ENCODE results near the gene MMRN1.

- TF ChIP-seq POLR2AphosphoS5 (IDR thresholded peaks at IDR 0.05; ENCODE audit: low read depth, low read length) (no peak), CTCF (IDR thresholded peaks at IDR 0.05) (no peak), REST (IDR thresholded peaks at IDR 0.05; ENCODE audit: insufficient read depth in 1 of 2, low read depth in 2 of 2, low read length in 1 of 2) (no peak), TCF7L2 (IDR thresholded peaks at IDR 0.05; ENCODE audit: low read depth, low read length) (no peak)
These were observed 21.3 kb downstream of the MMRN1 start for GRCh38 chr4:89915937-89916336.
